SK-N-SH (cell line): Measurements from ENCODE around the gene SUPT20H. TPM values are rescaled to one million over a fixed set of nuclear protein-coding genes. Genes with fewer than 3 reads are reported as not detected.

Source experiments
- CTCF ChIA-PET: fragments of 300-600, 350-600 bp; formaldehyde crosslinking; extraction: SDS; loops from one replicate; lab custom pipeline; 2021; lab: Yijun Ruan, JAX
- POLR2A ChIA-PET: fragments of 350-600 bp; sonication (Branson Sonifier 250); formaldehyde crosslinking; extraction: SDS; loops from one replicate; lab custom pipeline; 2020; ENCODE audit warnings: antibody characterized with exemption, inconsistent platforms; lab: Yijun Ruan, JAX
- DNase-seq: peaks from one replicate; pipeline ENCODE4 v3.0.0; 2012
- H2AFZ ChIP-seq: fragments of 200-600 bp; sonication (generic); 2 replicates; pipeline ENCODE4 v1.8.1; 2016; ENCODE audit warnings: antibody characterized with exemption, mild to moderate bottlenecking, low read depth
- H3F3A ChIP-seq: fragments of 200-600 bp; sonication (generic); replicated peaks from 2 replicates; pipeline ENCODE3; 2016; ENCODE audit warnings: antibody characterized with exemption, mild to moderate bottlenecking; ENCODE audit not compliant: insufficient read depth
- H3K27ac ChIP-seq, 2 experiments: fragments of 200-500 bp in 1 of 2; fragments of 200-600 bp in 1 of 2; sonication (Bioruptor generic) in 1 of 2; sonication (generic), shearing (Covaris generic) in 1 of 2; 2 replicates each; pipeline versions ENCODE4 v1.5.1 to v1.6.1; 2014 to 2016; ENCODE audit warnings: low read depth in 2 of 2, inconsistent platforms in 1 of 2, low read length in 1 of 2, mild to moderate bottlenecking in 1 of 2, mixed read lengths in 1 of 2
- H3K27me3 ChIP-seq: fragments of 200-600 bp; sonication (generic), shearing (Covaris generic); 2 replicates; pipeline ENCODE4 v1.6.1; 2016; ENCODE audit warnings: mixed run types; ENCODE audit not compliant: insufficient read depth
- H3K36me3 ChIP-seq, 2 experiments: fragments of 200-500 bp in 1 of 2; fragments of 200-600 bp in 1 of 2; sonication (Bioruptor generic) in 1 of 2; sonication (generic) in 1 of 2; replicated peaks in 1 of 2; 2 replicates each; pipeline versions ENCODE3 to v1.5.1; 2014 to 2016; ENCODE audit warnings: low read length in 1 of 2, mild to moderate bottlenecking in 1 of 2; ENCODE audit not compliant: insufficient read depth in 2 of 2, control insufficient read depth in 1 of 2
- H3K4me1 ChIP-seq, 2 experiments: fragments of 200-500 bp in 1 of 2; fragments of 200-600 bp in 1 of 2; sonication (Bioruptor generic) in 1 of 2; sonication (generic), shearing (Covaris generic) in 1 of 2; 2 replicates each; pipeline versions ENCODE4 v1.5.1 to v1.6.1; 2014 to 2016; ENCODE audit warnings: low read depth in 1 of 2, low read length in 1 of 2, mixed run types in 1 of 2; ENCODE audit not compliant: insufficient read depth in 2 of 2, control insufficient read depth in 1 of 2
- H3K4me2 ChIP-seq: fragments of 200-600 bp; sonication (generic), shearing (Covaris generic); 2 replicates; pipeline ENCODE4 v1.6.1; 2017; ENCODE audit warnings: mixed run types
- H3K4me3 ChIP-seq, 2 experiments: fragments of 200-500 bp in 1 of 2; fragments of 200-600 bp in 1 of 2; sonication (Bioruptor generic) in 1 of 2; sonication (generic), shearing (Covaris generic) in 1 of 2; 2 replicates each; pipeline versions ENCODE4 v1.5.1 to v1.8.1; 2014 to 2016; ENCODE audit warnings: low read depth in 2 of 2, inconsistent platforms in 1 of 2, low read length in 1 of 2, mild to moderate bottlenecking in 1 of 2, mixed read lengths in 1 of 2, moderate library complexity in 1 of 2
- H3K79me2 ChIP-seq: fragments of 200-600 bp; sonication (generic); 2 replicates; pipeline ENCODE4 v1.8.1; 2017; ENCODE audit warnings: mild to moderate bottlenecking; ENCODE audit not compliant: insufficient read depth
- H3K9ac ChIP-seq: fragments of 200-600 bp; sonication (generic); 2 replicates; pipeline ENCODE4 v1.6.1; 2017; ENCODE audit warnings: mixed run types
- H3K9me2 ChIP-seq: fragments of 200-600 bp; sonication (generic); 2 replicates; pipeline ENCODE4 v1.6.1; 2017; ENCODE audit warnings: mixed run types
- H3K9me3 ChIP-seq: fragments of 200-600 bp; sonication (generic); 2 replicates; pipeline ENCODE4 v1.6.1; 2017; ENCODE audit warnings: mixed run types, mild to moderate bottlenecking, moderate library complexity
- H4K20me1 ChIP-seq: fragments of 200-600 bp; sonication (generic); 2 replicates; pipeline ENCODE4 v1.6.1; 2017; ENCODE audit warnings: mild to moderate bottlenecking, mixed run types; ENCODE audit not compliant: insufficient read depth
- EP300 ChIP-seq, 2 experiments: IDR thresholded peaks; 2 replicates each; pipeline versions ENCODE4 v1.4.0 to v1.6.1; 2012; ENCODE audit warnings: borderline replicate concordance in 1 of 2, low read depth in 1 of 2, low read length in 1 of 2
- EZH2phosphoT487 ChIP-seq: fragments of 200-600 bp; sonication (generic); IDR thresholded peaks from 2 replicates; pipeline ENCODE4 v1.6.1; 2017; ENCODE audit warnings: low read depth, mixed run types, mild to moderate bottlenecking, antibody characterized with exemption, moderate library complexity, borderline replicate concordance
- FOSL2 ChIP-seq: IDR thresholded peaks from 2 replicates; pipeline ENCODE4 v1.4.0; 2012; ENCODE audit warnings: low read depth, mild to moderate bottlenecking, moderate library complexity, borderline replicate concordance
- GABPA ChIP-seq: IDR thresholded peaks from 2 replicates; pipeline ENCODE4 v1.4.0; 2012; ENCODE audit warnings: low read depth, mild to moderate bottlenecking
- MAX ChIP-seq: IDR thresholded peaks from 2 replicates; pipeline ENCODE4 v1.4.0; 2012; ENCODE audit warnings: low read depth
- NFIC ChIP-seq: IDR thresholded peaks from 2 replicates; pipeline ENCODE4 v1.4.0; 2012; ENCODE audit warnings: borderline replicate concordance
- NRF1 ChIP-seq: IDR thresholded peaks from 2 replicates; pipeline ENCODE4 v1.6.1; 2012; ENCODE audit warnings: low read depth, mild to moderate bottlenecking, low read length
- PBX3 ChIP-seq: IDR thresholded peaks from 2 replicates; pipeline ENCODE4; 2012
- RCOR1 ChIP-seq: fragments of 150-350 bp; IDR thresholded peaks from 2 replicates; pipeline ENCODE4 v1.6.1; 2017; ENCODE audit warnings: antibody characterized with exemption, low read length
- SIN3A ChIP-seq: IDR thresholded peaks from 2 replicates; pipeline ENCODE4 v1.6.1; 2012; ENCODE audit warnings: low read depth, mild to moderate bottlenecking, low read length, moderate library complexity, borderline replicate concordance
- TCF12 ChIP-seq: IDR thresholded peaks from 2 replicates; pipeline ENCODE4 v1.4.0; 2012
- TEAD4 ChIP-seq: IDR thresholded peaks from 2 replicates; pipeline ENCODE4 v1.4.0; 2012; ENCODE audit warnings: mild to moderate bottlenecking, borderline replicate concordance; ENCODE audit not compliant: insufficient read depth
- USF1 ChIP-seq: IDR thresholded peaks from 2 replicates; pipeline ENCODE4 v1.4.0; 2012; ENCODE audit warnings: low read depth, borderline replicate concordance
- YY1 ChIP-seq: IDR thresholded peaks from 2 replicates; pipeline ENCODE4 v1.4.0; 2012; ENCODE audit warnings: low read depth, mild to moderate bottlenecking
- ZBTB33 ChIP-seq: IDR thresholded peaks from 2 replicates; pipeline ENCODE4 v1.4.0; 2012; ENCODE audit warnings: low read depth, borderline replicate concordance
- WGBS: methylation state at CpG from one replicate; pipeline ENCODE4 v1.1.6; 2017; ENCODE audit warnings: low lambda C conversion rate; 5-methylcytosine and 5-hydroxymethylcytosine counted together
- polyA plus RNA-seq, 3 experiments: library from polyadenylated mRNA; depleted of rRNA; stranded (reverse); fragments of >200 nt; gene quantifications; 2 replicates each; pipeline ENCODE4 v1.2.3, GENCODE V29; 2012
- TF ChIP-seq, protein P1 (sequence below): fragments of 150-350 bp; IDR thresholded peaks from 2 replicates; pipeline ENCODE4 v1.6.1; 2017; ENCODE audit warnings: antibody characterized with exemption, low read length, low read depth, borderline replicate concordance
- TF ChIP-seq, protein P2 (sequence below): IDR thresholded peaks from 2 replicates; pipeline ENCODE4 v1.6.1; 2012; ENCODE audit warnings: mild to moderate bottlenecking, low read depth, low read length, moderate library complexity

Gene SUPT20H
- polyA plus RNA-seq, 1 of the 3 experiments (the other 2 are of a cell fraction) = 39.4 TPM

- Histone ChIP-seq H3F3A (no peaks in the 10 kb centered on the region), H3K4me2 (no peak overlapping the region), H3K9ac (no peak overlapping the region), H3K4me1 (no peaks in the 10 kb centered on the region), H3K27ac (no peak overlapping the region), H4K20me1 (no peaks in the 10 kb centered on the region), H3K4me3 (no peak overlapping the region), H3K79me2 (no peaks in the 10 kb centered on the region), H3K9me3 (no peaks in the 10 kb centered on the region), H3K9me2 (no peaks in the 10 kb centered on the region), H2AFZ (no peak overlapping the region), H3K27me3 (no peaks in the 10 kb centered on the region), H3K36me3 (no peaks in the 10 kb centered on the region)
- DNase-seq = no peak
- CTCF ChIA-PET = interaction anchor here (0.6 kb wide), 1 partner anchor 21 kb away, joined by 3 read pairs; no protein-coding TSS in a partner anchor
- POLR2A ChIA-PET = no interaction called here
- 10% methylated on average over 1 of the region's 1 CpG for WGBS
- TF ChIP-seq ZBTB33 (no peak), GABPA (no peak), EZH2phosphoT487 (no peak), MAX (no peak), YY1 (no peak), RCOR1 (no peak), EP300 (IDR thresholded peaks at IDR 0.05; ENCODE audit: borderline replicate concordance in 1 of 2, low read depth in 1 of 2, low read length in 1 of 2) (no peak), TCF12 (no peak), USF1 (no peak), SIN3A (no peak), TEAD4 (no peak), NFIC (no peak), FOSL2 (no peak), NRF1 (no peak), PBX3 (no peak)
- TF ChIP-seq, protein P1, sequence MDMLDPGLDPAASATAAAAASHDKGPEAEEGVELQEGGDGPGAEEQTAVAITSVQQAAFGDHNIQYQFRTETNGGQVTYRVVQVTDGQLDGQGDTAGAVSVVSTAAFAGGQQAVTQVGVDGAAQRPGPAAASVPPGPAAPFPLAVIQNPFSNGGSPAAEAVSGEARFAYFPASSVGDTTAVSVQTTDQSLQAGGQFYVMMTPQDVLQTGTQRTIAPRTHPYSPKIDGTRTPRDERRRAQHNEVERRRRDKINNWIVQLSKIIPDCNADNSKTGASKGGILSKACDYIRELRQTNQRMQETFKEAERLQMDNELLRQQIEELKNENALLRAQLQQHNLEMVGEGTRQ = no peak
- TF ChIP-seq, protein P2, sequence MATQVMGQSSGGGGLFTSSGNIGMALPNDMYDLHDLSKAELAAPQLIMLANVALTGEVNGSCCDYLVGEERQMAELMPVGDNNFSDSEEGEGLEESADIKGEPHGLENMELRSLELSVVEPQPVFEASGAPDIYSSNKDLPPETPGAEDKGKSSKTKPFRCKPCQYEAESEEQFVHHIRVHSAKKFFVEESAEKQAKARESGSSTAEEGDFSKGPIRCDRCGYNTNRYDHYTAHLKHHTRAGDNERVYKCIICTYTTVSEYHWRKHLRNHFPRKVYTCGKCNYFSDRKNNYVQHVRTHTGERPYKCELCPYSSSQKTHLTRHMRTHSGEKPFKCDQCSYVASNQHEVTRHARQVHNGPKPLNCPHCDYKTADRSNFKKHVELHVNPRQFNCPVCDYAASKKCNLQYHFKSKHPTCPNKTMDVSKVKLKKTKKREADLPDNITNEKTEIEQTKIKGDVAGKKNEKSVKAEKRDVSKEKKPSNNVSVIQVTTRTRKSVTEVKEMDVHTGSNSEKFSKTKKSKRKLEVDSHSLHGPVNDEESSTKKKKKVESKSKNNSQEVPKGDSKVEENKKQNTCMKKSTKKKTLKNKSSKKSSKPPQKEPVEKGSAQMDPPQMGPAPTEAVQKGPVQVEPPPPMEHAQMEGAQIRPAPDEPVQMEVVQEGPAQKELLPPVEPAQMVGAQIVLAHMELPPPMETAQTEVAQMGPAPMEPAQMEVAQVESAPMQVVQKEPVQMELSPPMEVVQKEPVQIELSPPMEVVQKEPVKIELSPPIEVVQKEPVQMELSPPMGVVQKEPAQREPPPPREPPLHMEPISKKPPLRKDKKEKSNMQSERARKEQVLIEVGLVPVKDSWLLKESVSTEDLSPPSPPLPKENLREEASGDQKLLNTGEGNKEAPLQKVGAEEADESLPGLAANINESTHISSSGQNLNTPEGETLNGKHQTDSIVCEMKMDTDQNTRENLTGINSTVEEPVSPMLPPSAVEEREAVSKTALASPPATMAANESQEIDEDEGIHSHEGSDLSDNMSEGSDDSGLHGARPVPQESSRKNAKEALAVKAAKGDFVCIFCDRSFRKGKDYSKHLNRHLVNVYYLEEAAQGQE = no peak
Measured at GRCh38 chr13:37101201-37101600, 41.7 kb upstream of the SUPT20H start.
